Measurements from ENCODE around the gene UQCC2. TPM values are rescaled to one million over a fixed set of nuclear protein-coding genes. Genes with fewer than 3 reads are reported as not detected.

The UQCC2 gene
- total and polyA plus RNA-seq, 4 donors, result 6.8 to 75.9 (median 22.4) TPM

DNA sequence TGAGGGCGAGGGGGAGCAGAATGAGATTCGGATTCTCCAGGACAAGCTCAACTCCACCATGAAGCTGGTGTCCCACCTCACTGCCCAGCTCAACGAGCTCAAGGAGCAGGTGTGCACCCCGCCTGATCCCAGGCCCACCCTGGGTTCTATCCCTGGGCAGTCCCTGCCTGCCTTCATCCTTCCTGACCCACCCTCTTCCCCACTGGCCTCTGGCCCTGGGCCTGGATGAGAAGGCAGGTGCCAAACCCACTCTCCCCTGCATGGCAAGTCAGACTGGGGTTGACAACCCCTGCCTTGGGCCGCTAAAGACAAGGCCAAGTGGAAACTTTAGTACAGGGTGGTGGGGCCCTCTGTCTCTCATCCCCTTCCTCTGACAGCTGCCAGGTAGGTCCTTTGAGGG, 16.5 kb downstream of the UQCC2 start:
- Histone ChIP-seq H3K4me1 (ENCODE audit: control insufficient read depth in 4 of 4, insufficient read depth in 4 of 4, low read length in 3 of 4) (peaks cover 0 to 10% (median 0%) of the 10 kb centered on the region in 4 donors), H3K36me3 (ENCODE audit: control insufficient read depth in 4 of 4, insufficient read depth in 3 of 4, low read depth in 1 of 4, low read length in 3 of 4) (peaks cover 0 to 12% (median 4%) of the 10 kb centered on the region in 4 donors), H3K4me3 (ENCODE audit: low read depth in 1 of 3, low read length in 3 of 3) (no peak overlapping the region), H3K27me3 (ENCODE audit: control insufficient read depth in 4 of 4, insufficient read depth in 4 of 4, low read length in 3 of 4) (no peaks in the 10 kb centered on the region), H3K9me3 (ENCODE audit: control insufficient read depth in 4 of 4, low read length in 3 of 4) (no peaks in the 10 kb centered on the region), H3K27ac (ENCODE audit: low read depth in 1 of 2, low read length in 2 of 2) (peak overlapping the region; percentile 30 to 33), H3K9ac (ENCODE audit: low read depth in 1 of 2, low read length in 2 of 2) (no peak overlapping the region)
- no peak for DNase-seq (ENCODE audit: low spot score)
- 90% methylated on average over 5 of the region's 5 CpGs for WGBS
- TF ChIP-seq, protein P1, sequence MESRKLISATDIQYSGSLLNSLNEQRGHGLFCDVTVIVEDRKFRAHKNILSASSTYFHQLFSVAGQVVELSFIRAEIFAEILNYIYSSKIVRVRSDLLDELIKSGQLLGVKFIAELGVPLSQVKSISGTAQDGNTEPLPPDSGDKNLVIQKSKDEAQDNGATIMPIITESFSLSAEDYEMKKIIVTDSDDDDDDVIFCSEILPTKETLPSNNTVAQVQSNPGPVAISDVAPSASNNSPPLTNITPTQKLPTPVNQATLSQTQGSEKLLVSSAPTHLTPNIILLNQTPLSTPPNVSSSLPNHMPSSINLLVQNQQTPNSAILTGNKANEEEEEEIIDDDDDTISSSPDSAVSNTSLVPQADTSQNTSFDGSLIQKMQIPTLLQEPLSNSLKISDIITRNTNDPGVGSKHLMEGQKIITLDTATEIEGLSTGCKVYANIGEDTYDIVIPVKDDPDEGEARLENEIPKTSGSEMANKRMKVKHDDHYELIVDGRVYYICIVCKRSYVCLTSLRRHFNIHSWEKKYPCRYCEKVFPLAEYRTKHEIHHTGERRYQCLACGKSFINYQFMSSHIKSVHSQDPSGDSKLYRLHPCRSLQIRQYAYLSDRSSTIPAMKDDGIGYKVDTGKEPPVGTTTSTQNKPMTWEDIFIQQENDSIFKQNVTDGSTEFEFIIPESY (IDR thresholded peaks at IDR 0.05), result no peak
- TF ChIP-seq GABPA (IDR thresholded peaks at IDR 0.05 in 1 of 2, conservative IDR thresholded peaks at IDR 0.05 in 1 of 2) (no peak), RXRA (IDR thresholded peaks at IDR 0.05) (no peak), SP1 (IDR thresholded peaks at IDR 0.05) (no peak), HNF4A (conservative IDR thresholded peaks at IDR 0.05) (no peak), TAF1 (conservative IDR thresholded peaks at IDR 0.05) (no peak), FOXA2 (IDR thresholded peaks at IDR 0.05) (no peak), YY1 (IDR thresholded peaks at IDR 0.05) (no peak), NR2F2 (IDR thresholded peaks at IDR 0.05) (no peak)
- TF ChIP-seq, protein P2, sequence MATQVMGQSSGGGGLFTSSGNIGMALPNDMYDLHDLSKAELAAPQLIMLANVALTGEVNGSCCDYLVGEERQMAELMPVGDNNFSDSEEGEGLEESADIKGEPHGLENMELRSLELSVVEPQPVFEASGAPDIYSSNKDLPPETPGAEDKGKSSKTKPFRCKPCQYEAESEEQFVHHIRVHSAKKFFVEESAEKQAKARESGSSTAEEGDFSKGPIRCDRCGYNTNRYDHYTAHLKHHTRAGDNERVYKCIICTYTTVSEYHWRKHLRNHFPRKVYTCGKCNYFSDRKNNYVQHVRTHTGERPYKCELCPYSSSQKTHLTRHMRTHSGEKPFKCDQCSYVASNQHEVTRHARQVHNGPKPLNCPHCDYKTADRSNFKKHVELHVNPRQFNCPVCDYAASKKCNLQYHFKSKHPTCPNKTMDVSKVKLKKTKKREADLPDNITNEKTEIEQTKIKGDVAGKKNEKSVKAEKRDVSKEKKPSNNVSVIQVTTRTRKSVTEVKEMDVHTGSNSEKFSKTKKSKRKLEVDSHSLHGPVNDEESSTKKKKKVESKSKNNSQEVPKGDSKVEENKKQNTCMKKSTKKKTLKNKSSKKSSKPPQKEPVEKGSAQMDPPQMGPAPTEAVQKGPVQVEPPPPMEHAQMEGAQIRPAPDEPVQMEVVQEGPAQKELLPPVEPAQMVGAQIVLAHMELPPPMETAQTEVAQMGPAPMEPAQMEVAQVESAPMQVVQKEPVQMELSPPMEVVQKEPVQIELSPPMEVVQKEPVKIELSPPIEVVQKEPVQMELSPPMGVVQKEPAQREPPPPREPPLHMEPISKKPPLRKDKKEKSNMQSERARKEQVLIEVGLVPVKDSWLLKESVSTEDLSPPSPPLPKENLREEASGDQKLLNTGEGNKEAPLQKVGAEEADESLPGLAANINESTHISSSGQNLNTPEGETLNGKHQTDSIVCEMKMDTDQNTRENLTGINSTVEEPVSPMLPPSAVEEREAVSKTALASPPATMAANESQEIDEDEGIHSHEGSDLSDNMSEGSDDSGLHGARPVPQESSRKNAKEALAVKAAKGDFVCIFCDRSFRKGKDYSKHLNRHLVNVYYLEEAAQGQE (IDR thresholded peaks at IDR 0.05), result no peak
- TF ChIP-seq, protein P3, sequence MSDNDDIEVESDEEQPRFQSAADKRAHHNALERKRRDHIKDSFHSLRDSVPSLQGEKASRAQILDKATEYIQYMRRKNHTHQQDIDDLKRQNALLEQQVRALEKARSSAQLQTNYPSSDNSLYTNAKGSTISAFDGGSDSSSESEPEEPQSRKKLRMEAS (IDR thresholded peaks at IDR 0.05), result no peak
- TF ChIP-seq, protein P4, sequence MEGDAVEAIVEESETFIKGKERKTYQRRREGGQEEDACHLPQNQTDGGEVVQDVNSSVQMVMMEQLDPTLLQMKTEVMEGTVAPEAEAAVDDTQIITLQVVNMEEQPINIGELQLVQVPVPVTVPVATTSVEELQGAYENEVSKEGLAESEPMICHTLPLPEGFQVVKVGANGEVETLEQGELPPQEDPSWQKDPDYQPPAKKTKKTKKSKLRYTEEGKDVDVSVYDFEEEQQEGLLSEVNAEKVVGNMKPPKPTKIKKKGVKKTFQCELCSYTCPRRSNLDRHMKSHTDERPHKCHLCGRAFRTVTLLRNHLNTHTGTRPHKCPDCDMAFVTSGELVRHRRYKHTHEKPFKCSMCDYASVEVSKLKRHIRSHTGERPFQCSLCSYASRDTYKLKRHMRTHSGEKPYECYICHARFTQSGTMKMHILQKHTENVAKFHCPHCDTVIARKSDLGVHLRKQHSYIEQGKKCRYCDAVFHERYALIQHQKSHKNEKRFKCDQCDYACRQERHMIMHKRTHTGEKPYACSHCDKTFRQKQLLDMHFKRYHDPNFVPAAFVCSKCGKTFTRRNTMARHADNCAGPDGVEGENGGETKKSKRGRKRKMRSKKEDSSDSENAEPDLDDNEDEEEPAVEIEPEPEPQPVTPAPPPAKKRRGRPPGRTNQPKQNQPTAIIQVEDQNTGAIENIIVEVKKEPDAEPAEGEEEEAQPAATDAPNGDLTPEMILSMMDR (IDR thresholded peaks at IDR 0.05; ENCODE audit: low read depth, low read length, missing input control), result no peak
- TF ChIP-seq, protein P5, sequence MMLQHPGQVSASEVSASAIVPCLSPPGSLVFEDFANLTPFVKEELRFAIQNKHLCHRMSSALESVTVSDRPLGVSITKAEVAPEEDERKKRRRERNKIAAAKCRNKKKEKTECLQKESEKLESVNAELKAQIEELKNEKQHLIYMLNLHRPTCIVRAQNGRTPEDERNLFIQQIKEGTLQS (IDR thresholded peaks at IDR 0.05), result no peak

DNA sequence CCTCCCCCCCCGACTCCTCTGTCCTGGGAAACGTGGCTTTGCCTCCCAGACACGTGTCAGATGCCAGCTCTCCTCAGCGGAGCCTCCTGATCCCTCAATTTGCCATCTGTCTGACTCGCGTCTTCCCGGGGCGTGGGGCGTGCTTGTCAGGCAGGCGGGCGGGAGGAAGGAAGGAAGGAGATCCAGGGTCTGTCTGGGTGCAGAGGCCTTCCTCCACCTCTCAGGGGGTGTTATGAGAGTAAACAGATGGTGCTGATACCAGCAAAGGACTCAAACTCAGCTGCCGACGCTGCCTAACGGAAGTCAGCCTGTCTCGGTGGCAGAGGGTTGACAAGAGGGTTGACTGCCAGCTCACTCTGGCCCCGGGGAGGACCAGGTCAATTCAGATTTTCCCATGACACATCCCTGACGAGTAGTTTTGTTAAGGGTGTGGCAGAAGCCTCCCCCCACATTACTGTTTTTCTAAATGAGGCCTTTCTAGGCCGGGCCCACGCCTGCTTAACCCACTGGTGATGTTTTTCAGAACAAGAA, 17.0 kb downstream of the UQCC2 start:
- no peak for DNase-seq (ENCODE audit: low spot score)
- no peak for TF ChIP-seq GABPA (IDR thresholded peaks at IDR 0.05 in 1 of 2, conservative IDR thresholded peaks at IDR 0.05 in 1 of 2)
- TF ChIP-seq EGR1 (IDR thresholded peaks at IDR 0.05; ENCODE audit: low read depth in 2 of 2), result no peak
- peak; percentile 27 for TF ChIP-seq NR2F2 (IDR thresholded peaks at IDR 0.05)
- peaks cover 0 to 12% (median 4%) of the 10 kb centered on the region in 4 donors for H3K36me3 ChIP-seq (ENCODE audit: control insufficient read depth in 4 of 4, insufficient read depth in 3 of 4, low read depth in 1 of 4, low read length in 3 of 4)
- H3K27me3 ChIP-seq (ENCODE audit: control insufficient read depth in 4 of 4, insufficient read depth in 4 of 4, low read length in 3 of 4), result no peaks in the 10 kb centered on the region
- no peak overlapping the region for H3K9ac ChIP-seq (ENCODE audit: low read depth in 1 of 2, low read length in 2 of 2)
- peaks cover 0 to 10% (median 0%) of the 10 kb centered on the region in 4 donors for H3K4me1 ChIP-seq (ENCODE audit: control insufficient read depth in 4 of 4, insufficient read depth in 4 of 4, low read length in 3 of 4)
- no peaks in the 10 kb centered on the region for H3K9me3 ChIP-seq (ENCODE audit: control insufficient read depth in 4 of 4, low read length in 3 of 4)
- WGBS, result 73% methylated on average over 19 of the region's 19 CpGs
- H3K4me3 ChIP-seq (ENCODE audit: low read depth in 1 of 3, low read length in 3 of 3), result no peak overlapping the region
- H3K27ac ChIP-seq (ENCODE audit: low read depth in 1 of 2, low read length in 2 of 2), result peak overlapping the region; percentile 30 to 33

Data from liver (tissue), 9 donors.